GM18907 (cell line): Measurements from ENCODE around the gene ZNF451.
"Not testable (repeated sequence)": the region's sequence is repeated elsewhere in the genome, so short reads cannot be mapped to it uniquely, and the experiment has no call there.

Experiments
- ATAC-seq: cut with Tn5 transposase; IDR thresholded peaks from one replicate; pipeline ENCODE4 v1.9.1; 2021; ENCODE audit warnings: mild to moderate bottlenecking, moderate library complexity; ENCODE audit not compliant: unreplicated experiment

ZNF451 gene, protein sequence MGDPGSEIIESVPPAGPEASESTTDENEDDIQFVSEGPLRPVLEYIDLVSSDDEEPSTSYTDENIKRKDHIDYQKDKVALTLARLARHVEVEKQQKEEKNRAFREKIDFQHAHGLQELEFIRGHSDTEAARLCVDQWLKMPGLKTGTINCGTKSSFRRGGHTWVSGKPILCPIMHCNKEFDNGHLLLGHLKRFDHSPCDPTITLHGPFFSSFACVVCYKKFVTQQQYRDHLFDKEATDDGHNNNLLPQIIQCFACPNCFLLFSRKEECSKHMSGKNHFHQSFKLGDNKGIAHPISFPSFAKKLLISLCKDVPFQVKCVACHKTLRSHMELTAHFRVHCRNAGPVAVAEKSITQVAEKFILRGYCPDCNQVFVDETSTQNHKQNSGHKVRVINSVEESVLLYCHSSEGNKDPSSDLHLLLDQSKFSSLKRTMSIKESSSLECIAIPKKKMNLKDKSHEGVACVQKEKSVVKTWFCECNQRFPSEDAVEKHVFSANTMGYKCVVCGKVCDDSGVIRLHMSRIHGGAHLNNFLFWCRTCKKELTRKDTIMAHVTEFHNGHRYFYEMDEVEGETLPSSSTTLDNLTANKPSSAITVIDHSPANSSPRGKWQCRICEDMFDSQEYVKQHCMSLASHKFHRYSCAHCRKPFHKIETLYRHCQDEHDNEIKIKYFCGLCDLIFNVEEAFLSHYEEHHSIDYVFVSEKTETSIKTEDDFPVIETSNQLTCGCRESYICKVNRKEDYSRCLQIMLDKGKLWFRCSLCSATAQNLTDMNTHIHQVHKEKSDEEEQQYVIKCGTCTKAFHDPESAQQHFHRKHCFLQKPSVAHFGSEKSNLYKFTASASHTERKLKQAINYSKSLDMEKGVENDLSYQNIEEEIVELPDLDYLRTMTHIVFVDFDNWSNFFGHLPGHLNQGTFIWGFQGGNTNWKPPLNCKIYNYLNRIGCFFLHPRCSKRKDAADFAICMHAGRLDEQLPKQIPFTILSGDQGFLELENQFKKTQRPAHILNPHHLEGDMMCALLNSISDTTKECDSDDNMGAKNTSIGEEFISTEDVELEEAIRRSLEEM

DNA sequence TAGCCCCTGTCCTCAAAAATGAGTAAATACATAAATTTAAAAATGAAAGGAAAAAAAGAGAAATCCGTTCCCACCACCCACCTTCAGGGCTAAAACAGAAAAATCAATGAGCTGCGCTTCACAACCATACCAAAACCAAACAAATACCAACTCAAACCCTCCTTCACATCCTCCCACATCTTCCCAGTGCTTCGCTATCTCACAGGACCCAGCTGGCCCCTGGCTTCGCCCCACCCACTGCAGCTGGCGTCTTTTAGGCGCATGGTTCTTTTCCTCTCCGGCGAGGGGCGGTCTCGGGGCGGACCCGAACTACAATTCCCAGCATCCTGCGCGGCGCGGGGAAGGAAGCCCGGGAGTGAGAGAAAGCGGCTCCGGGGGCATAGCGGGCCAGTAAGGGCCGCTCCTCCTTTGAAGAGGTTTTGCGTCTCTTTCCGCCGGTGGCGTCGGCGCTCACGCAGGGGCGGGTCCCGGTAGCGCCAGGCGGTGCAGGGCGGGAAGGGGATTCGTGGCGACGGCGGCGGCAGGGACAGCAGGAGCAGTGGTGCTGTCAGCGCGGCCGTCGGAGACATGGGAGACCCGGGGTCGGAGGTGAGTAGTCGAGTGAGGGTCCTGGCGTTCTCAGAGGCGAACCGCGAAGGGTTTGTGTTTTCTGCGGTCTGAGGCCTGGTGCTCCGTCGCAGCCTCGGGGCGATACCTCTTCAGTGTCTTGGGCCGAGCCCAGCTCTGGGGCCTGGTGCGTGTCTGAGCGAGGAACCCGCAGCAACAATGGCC, at the start of gene ZNF451:
ZNF451 (plus strand) TSS at position 502 of the 771 bp plus-strand sequence; CDS start at position 568, 66 bp downstream.
- peak; percentile 94 for ATAC-seq

DNA sequence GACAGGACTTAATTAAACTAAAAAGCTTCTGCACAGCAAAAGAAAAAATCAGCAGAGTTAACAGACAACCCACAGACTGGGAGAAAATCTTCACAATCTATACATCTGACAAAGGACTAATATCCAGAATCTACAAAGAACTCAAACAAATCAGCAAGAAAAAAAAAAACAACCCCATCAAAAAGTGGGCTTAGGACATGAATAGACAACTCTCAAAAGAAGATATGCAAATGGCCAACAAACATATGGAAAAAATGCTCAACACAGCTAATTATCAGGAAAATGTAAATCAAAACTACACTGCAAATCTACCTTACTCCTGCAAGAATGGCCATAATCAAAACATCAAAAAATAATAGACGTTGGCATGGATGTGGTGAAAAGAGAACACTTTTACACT, 45.9 kb upstream of the ZNF451 start:
- ATAC-seq: not testable (repeated sequence)

DNA sequence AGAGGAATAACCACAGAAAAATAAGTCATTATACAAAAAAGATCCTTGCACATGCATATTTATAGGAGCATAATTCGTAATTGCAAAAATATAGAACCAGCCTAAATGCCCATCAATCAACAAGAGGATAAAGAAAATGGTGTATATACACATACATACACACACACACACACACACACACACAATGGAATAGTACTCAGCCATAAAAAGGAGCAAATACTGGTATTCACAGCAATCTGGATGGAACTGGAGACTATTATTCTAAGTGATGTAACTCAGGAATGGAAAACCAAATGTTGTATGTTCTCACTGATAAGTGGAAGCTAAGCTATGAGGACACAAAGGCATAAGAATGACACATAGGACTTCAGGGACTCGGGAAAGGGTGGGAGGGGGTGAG, 45.4 kb upstream of the ZNF451 start:
- no peak for ATAC-seq

DNA sequence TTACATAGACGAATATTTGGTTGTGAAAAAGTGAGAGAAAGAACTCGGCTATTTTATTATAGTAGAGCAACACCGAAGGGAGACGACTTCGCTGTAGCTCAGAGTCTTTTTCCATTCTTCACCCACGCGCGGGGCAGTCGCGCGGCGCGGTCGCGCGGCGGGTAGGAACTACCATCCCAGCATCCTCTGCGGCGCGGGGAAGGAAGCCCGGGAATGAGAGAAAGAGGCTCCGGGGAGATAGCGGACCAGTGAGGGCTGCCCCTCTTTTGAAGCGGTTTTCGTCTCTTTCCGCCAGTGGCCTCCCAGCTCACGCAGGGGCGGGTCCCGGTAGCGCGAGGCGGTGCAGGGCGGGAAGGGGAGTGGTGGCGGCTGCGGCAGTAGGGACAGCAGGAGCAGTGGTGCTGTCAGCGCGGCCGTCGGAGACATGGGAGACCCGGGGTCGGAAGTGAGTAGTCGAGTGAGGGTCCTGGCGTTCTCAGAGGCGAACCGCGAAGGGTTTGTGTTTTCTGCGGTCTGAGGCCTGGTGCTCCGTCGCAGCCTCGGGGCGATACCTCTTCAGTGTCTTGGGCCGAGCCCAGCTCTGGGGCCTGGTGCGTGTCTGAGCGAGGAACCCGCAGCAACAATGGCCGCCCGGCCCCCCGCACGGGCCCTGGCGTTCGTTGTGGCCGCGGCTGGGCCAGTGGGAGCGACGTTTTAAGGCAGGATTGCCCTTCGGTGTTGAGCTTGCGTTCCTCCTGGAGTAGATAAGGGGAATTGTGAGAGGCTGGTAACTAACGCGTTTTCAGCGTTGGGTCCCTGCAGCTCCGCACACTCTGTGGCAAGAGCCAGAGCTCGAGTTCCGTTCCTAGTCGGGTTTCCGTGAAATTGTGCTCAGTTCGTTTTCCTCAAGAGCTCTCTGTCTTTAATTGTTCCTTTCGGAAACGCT, 43.4 kb upstream of the ZNF451 start, which contains the start of gene KIAA1586:
KIAA1586 (plus strand) TSS at position 362 of the 925 bp plus-strand sequence; CDS start at position 425, 63 bp downstream.
- ATAC-seq: peak; percentile 97

DNA sequence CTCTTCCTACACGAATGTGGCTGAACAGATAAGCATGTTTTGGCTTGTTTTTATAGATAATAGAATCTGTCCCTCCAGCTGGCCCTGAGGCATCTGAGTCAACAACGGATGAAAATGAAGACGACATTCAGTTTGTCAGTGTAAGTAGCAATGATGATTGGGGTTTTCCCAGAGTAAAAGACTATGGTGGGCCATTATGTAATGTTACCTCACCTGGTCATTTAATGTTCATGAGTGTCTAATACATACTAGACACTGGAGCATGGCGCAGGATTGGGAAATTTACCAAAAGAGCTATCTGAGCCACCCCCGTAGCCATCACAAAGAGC, 42.8 kb upstream of the ZNF451 start:
- peak; percentile 45 for ATAC-seq

DNA sequence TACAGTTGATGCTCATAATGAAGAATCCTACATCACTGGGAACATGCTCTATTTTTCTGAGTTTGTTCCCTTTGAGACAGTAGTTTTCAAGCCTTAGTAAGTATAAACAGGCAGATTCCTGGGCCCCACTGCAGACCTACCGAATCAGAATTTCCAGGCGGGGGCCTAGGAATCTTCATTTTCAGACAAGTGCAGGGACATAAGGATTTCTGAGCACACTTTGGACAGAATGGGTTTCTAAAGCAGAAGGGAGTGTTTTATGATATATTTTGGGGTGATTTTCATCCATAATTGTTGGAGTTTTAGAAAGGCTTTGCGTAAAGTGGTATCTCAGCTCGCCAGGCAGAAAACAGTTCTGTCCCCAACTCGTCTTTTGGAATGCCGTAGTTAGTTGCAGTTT, 42.1 kb upstream of the ZNF451 start:
- not testable (repeated sequence) for ATAC-seq

DNA sequence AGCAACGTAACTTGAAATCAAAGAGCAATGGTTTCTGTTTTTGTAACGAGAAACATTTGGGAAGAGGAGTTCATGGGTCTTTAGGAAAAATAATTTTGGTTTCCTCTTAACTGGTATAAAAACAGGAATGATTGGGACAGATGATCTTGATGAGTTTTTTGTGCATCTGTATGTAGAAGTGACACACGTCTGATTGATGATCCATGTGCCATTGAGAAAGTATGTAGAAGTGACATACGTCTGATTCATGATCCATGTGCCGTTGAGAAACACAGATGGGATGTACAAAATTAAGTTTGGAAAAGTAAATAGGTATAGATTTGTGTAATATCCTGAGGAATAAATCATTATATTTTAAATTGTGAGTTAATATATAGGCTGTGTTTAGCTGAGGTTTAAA, 41.4 kb upstream of the ZNF451 start:
- ATAC-seq: no peak

DNA sequence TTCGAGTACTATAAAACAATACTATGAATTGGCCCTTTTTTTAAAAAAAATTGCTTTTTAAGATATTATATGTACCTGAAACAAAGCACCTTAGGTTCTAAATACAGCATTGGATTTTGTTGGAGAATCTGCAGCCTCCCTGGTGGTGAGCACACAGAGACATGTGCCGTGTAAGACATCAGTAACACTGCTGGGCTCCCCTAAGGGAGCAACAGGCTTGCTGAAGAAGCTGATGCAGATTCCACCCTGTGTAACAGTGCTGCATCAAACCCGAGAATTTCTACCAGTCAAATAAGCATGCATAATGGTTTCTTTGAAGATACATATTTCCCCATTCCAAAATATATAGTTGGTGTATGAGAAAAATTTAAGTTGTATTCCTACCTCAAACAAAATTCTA, 26.1 kb upstream of the ZNF451 start:
- ATAC-seq: no peak

DNA sequence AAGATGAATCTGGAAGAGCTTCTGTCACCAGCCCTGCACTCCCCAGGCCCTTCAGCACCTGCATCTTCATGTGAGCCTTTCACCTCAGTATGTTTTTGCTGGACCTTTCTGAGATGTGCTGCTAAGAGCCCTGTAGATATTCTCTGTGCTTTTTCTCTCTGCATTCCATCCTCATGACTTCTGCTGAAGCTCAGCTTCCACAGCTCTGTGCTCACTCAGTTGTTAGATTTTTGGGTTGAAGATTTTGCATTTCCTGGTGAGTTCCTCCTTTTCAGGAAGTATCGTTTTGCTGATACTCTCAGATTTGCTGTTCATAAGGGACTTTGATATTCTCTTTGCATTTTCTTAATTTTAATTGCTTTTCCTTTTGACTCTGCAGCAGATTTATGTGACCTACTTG, 25.2 kb upstream of the ZNF451 start:
- no peak for ATAC-seq

DNA sequence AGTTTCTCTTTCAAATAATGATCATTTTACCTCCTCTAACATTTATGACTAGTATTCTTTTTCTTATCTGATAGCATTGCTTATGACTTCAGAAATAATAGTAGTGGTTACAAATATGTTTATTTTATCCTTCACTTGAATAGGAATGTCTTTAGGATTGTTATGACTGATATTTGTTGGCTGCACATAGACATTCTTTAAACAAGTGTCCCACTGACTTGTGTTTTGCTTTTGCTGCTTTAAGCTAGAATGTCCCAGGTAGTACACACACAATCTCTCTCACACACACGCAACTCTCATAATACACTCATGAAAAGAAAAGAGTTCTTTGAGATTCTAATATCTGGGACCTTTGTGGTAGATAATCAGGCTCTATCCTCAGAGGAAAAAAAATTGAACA, 21.9 kb upstream of the ZNF451 start:
- no peak for ATAC-seq

DNA sequence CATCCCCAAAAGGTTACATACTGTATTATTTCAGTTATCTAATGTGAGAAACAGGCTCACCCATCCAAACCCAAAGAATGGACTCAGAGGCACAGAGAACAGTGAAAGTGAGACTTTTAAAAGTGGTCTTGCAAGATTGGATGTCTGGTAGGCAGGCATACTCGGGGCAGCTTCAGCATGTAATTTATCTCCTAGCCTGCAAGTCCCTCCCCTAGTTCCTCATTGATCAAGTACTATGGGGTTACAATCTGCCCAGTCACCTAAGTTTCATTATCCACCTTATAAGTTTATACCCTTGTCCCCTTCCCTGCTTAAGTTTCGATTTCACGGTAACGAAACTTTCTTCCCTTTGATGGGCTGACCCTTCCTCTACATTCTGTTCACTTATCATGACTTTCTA, 20.8 kb upstream of the ZNF451 start:
- no peak for ATAC-seq

DNA sequence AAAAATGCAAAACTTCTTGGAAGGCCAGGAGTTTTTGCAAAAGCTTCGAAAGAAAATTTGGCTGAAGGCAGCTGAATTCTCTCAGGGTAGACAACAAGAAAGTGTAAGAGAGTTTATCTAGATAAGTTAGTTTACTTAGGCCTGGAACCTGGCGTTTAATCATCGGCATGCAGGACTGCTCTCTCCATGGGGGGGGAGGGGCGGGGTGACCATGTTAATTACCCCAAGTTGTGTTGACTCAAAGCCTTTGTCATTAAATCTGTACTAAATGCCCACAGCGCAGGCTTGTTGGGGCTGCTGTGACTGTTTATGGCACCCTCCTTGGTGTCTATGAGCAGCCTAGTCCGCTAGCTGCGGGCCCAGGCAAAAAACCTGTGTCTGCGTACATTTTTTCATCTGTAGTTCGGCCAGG, 20.1 kb upstream of the ZNF451 start:
- ATAC-seq: no peak

DNA sequence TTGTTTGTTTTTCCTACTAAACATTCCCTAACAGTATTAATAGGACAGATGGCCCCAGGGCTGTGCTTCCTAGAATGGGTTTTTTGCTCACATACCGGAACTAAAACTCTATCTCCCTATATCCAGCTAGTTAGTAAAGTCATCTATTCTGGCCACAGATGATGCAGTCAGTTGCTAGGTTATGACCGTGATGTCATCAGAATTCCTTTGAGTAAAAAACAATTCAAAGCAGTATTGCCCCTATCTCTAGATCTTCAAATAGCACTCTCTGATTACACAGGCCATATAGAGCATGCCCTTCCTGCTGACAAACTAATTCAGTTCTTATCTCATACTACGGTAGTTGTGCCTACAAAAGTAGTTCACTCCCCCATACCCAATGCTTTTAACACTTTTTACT, 17.9 kb upstream of the ZNF451 start:
- ATAC-seq: no peak

DNA sequence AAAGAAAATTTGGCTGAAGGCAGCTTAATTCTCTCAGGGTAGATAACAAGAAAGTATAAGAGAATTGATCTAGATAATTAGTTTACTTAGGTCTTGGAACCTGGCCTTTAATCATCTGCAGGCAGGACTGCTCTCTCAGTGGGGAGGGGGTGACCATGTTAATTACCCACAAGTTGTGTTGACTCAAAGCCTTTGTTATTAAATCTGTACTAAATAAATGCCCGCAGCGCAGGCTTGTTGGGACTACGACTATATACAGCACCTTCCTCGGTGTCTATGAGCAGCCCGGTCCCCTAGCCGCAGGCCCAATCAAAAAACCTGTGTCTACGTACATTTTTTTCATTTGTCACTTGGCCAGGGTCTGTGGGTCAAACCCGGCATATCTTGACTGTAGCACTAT, 15.6 kb upstream of the ZNF451 start:
- no peak for ATAC-seq

DNA sequence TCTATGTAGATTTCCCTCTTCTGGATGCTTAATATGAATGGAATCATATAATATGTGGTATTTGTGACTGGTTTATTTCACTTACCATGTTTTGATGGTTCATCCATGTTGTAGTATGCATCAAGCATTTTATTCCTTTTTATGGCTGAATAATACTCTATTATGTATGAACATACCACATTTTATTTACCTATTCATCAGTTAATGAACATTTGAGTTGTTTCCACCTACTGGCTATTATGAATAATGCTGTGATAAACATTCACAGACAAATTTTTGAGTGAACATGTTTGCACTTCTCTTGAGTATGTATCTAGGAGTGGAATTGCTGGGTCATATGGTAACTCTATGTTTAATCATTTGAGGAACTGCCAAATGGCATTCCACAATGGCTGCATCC, 14.9 kb upstream of the ZNF451 start:
- no peak for ATAC-seq

DNA sequence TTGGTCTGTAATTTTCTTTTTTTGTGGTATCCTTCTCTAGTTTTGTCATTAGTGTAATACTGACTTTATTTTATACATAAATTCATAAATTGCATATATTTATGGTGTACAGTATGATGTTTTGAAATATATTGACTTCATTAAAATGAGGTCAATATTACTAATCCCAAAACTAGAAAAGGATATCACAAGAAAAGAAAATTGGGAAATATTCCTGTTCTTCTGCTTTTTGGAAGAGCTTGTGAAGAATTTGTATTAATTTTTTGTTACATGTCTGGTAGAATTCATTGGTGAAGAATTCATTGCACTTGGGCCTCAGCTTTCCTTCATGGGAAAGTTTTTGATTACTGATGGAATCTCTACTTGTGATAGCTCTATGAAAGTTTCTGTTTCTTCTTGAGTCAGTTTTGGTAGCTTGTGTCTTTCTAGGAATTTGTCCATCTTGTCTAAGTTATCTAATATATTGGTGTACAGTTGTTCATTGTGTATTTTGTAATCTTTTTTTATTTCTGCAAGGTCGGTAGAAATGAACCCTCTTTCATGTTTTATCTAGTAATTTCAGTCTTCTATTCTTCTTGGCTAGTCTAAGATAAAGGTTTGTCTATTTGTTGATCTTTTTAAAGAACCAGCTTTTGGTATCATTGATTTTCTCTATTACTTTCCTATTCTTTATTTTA, 11.3 kb upstream of the ZNF451 start:
- ATAC-seq: no peak

DNA sequence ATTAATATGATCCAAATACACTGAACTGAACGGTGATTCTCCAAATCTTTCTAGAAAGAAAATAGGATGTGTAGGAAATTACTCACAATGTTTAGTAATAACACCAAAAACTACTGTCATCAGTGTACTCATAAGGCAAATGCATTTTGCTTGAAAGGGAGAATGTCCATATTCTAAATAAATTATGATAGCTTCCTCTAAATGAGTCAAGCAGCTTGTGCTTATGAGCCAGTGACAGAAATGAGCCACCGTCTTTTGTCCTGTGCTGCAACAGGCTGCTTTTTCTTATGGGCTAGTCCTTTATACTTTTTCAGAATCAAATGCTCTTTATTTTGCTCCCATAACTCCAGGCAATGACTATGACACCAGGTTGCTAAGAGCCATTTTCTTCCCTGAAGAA, 4.5 kb upstream of the ZNF451 start:
- no peak for ATAC-seq

DNA sequence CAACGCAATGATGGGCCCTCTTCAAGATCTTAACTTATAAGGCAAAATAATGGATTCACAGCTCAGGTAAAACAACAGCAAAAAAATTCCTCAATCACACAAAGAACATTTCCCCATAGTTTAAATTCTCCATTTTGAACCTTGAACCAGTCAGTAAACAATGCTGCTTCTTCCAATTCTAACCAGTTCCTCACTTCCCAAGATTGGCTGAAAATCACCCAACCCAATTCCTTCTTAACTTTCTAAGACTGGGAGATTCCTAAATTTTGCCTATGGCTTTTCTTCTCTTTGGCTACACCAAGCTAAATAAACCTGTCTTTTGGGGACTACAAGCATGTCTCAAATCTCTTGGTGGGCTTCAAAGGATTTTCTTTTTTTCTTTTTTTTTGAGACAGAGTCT, 3.1 kb upstream of the ZNF451 start:
- ATAC-seq: no peak

DNA sequence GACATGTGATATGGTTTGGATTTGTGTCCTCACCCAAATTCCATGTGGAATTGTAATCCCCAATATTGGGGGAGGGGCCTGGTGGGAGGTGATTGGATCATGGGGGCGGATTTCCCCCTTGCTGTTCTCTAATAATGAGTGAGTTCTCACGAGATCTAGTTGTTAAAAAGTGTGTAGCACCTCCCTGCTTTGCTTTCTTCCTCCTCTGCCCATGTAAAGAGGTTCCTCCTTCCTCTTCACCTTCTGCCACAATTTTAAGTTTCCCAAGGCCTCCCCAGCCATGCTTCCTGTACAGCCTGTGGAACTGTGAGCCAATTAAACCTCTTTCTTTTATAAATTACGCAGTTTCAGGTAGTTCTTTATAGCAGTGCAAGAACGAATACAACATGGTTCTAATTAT, 2.1 kb upstream of the ZNF451 start:
- no peak for ATAC-seq
